OCI-LY7 (cell line): ENCODE results near the gene CCDC169. TPM values are rescaled to one million over a fixed set of nuclear protein-coding genes. Genes with fewer than 3 reads are reported as not detected.

Source experiments
- BruUV-seq: library from RNA; stranded (reverse); fragments of 400-500 nt; replicated peaks from 2 replicates; lab custom pipeline; 2021; lab: Mats Ljungman, UMichigan
- CTCF ChIA-PET: fragments of 300-600 bp; sonication (Branson Sonifier 250); formaldehyde crosslinking; loops from one replicate; lab custom pipeline; 2022; ENCODE audit warnings: antibody characterized with exemption; ENCODE audit not compliant: unreplicated experiment; lab: Charles Lee
- POLR2A ChIA-PET: fragments of 300-600 bp; sonication (Branson Sonifier 250); formaldehyde crosslinking; loops from one replicate; lab custom pipeline; 2022; ENCODE audit warnings: antibody characterized with exemption; lab: Charles Lee
- DNase-seq: peaks from one replicate; pipeline ENCODE4 v3.0.0-alpha.2; 2015; ENCODE audit warnings: low spot score
- H2AFZ ChIP-seq: fragments of 200-600 bp; sonication (generic), shearing (Covaris generic); 2 replicates; pipeline ENCODE4 v1.6.1; 2014; ENCODE audit warnings: mild to moderate bottlenecking, antibody characterized with exemption, low read length, moderate library complexity
- H3K27ac ChIP-seq: fragments of 200-600 bp; sonication (generic); 2 replicates; pipeline ENCODE4 v1.5.1; 2014; ENCODE audit warnings: mixed run types, low read depth, mild to moderate bottlenecking, moderate library complexity, low read length, inconsistent platforms; ENCODE audit not compliant: poor library complexity, severe bottlenecking
- H3K36me3 ChIP-seq: fragments of 200-600 bp; sonication (generic); 2 replicates; pipeline ENCODE4 v1.6.1; 2014; ENCODE audit warnings: mild to moderate bottlenecking, antibody characterized with exemption, low read length, moderate library complexity, mixed read lengths; ENCODE audit not compliant: insufficient read depth
- H3K4me1 ChIP-seq: fragments of 200-600 bp; sonication (generic); 2 replicates; pipeline ENCODE4 v1.5.1; 2014; ENCODE audit warnings: mild to moderate bottlenecking, low read length; ENCODE audit not compliant: insufficient read depth, poor library complexity, severe bottlenecking
- H3K4me2 ChIP-seq: fragments of 200-600 bp; sonication (generic); 2 replicates; pipeline ENCODE4 v1.6.1; 2014; ENCODE audit warnings: mild to moderate bottlenecking, low read length
- H3K4me3 ChIP-seq: fragments of 200-600 bp; sonication (generic); 2 replicates; pipeline ENCODE4 v1.5.1; 2014; ENCODE audit warnings: mild to moderate bottlenecking, low read depth, low read length; ENCODE audit not compliant: poor library complexity, severe bottlenecking
- H3K79me2 ChIP-seq: fragments of 200-600 bp; sonication (generic); 2 replicates; pipeline ENCODE4 v1.6.1; 2016; ENCODE audit warnings: low read depth, mild to moderate bottlenecking, low read length, moderate library complexity, mixed read lengths; ENCODE audit not compliant: insufficient read depth
- H3K9me2 ChIP-seq: fragments of 200-600 bp; sonication (generic); 2 replicates; pipeline ENCODE4 v1.6.1; 2016; ENCODE audit warnings: mild to moderate bottlenecking, low read length, mixed read lengths; ENCODE audit not compliant: insufficient read depth
- H3K9me3 ChIP-seq: fragments of 200-600 bp; sonication (generic); 2 replicates; pipeline ENCODE4 v1.6.1; 2014; ENCODE audit warnings: mild to moderate bottlenecking, mixed run types, low read length, mixed read lengths
- H4K20me1 ChIP-seq: fragments of 200-600 bp; sonication (generic); 2 replicates; pipeline ENCODE4 v1.6.1; 2014; ENCODE audit warnings: mild to moderate bottlenecking, antibody characterized with exemption, low read length, moderate library complexity, mixed read lengths; ENCODE audit not compliant: insufficient read depth
- EZH2phosphoT487 ChIP-seq: fragments of 200-600 bp; sonication (generic); IDR thresholded peaks from 2 replicates; pipeline ENCODE4 v1.6.1; 2018; ENCODE audit warnings: low read depth, borderline replicate concordance, mild to moderate bottlenecking, mixed run types, antibody characterized with exemption, low read length, moderate library complexity, mixed read lengths
- intact Hi-C: fragments of 100-400 bp; cut with micrococcal nuclease; formaldehyde crosslinking; loops from one replicate; pipeline ENCODE4 v1.10.0; 2022; ENCODE audit not compliant: unreplicated experiment
- total RNA-seq, 2 experiments: library from RNA; depleted of rRNA in 1 of 2; stranded (reverse); fragments of >200 nt in 1 of 2; shearing (Covaris generic) in 1 of 2; gene quantifications; 2 replicates each; pipeline ENCODE4 v1.2.3, GENCODE V29; 2014 to 2022
- TF ChIP-seq, protein P1 (sequence below): fragments of 200-600 bp; sonication (generic); conservative IDR thresholded peaks from 2 replicates; pipeline ENCODE4 v1.5.1; 2014; ENCODE audit warnings: mild to moderate bottlenecking, antibody characterized with exemption, low read length, moderate library complexity, mixed read lengths

Gene CCDC169
- total RNA-seq, 2 experiments from 2014 or later = not detected

DNA sequence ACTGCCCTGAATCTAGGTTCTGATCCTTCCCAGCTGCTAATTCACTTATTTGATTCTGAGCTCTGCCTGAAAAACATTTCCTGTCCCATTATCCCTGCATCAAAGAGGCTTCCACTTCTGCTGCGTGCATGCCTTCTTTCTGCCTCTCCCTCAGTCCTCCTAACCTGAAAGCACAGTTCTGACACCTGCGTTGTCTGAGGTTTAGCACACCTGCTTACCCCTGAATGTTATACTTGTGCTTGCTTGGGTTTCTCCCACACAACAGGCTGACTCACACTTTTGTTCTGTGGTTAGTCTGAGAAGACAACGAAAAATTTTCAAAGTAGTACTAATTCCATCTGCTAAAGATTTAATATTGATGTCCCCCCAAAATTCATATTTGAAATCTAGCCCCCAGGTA, 80.2 kb downstream of the CCDC169 start:
- H2AFZ ChIP-seq = no peak overlapping the region
- ChIA-PET CTCF (no interaction called here), POLR2A (no interaction called here)
- H3K9me2 ChIP-seq = no peaks in the 10 kb centered on the region
- no peak overlapping the region for H3K4me3 ChIP-seq
- H4K20me1 ChIP-seq = no peaks in the 10 kb centered on the region
- intact Hi-C loops = no loop called here
- no TSS peak for BruUV-seq
- H3K9me3 ChIP-seq = no peaks in the 10 kb centered on the region
- H3K4me2 ChIP-seq = no peak overlapping the region
- no peak for TF ChIP-seq EZH2phosphoT487
- TF ChIP-seq, protein P1, sequence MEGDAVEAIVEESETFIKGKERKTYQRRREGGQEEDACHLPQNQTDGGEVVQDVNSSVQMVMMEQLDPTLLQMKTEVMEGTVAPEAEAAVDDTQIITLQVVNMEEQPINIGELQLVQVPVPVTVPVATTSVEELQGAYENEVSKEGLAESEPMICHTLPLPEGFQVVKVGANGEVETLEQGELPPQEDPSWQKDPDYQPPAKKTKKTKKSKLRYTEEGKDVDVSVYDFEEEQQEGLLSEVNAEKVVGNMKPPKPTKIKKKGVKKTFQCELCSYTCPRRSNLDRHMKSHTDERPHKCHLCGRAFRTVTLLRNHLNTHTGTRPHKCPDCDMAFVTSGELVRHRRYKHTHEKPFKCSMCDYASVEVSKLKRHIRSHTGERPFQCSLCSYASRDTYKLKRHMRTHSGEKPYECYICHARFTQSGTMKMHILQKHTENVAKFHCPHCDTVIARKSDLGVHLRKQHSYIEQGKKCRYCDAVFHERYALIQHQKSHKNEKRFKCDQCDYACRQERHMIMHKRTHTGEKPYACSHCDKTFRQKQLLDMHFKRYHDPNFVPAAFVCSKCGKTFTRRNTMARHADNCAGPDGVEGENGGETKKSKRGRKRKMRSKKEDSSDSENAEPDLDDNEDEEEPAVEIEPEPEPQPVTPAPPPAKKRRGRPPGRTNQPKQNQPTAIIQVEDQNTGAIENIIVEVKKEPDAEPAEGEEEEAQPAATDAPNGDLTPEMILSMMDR = no peak
- H3K79me2 ChIP-seq = no peaks in the 10 kb centered on the region
- H3K4me1 ChIP-seq = no peaks in the 10 kb centered on the region
- H3K36me3 ChIP-seq = no peaks in the 10 kb centered on the region
- DNase-seq = no peak
- no peak overlapping the region for H3K27ac ChIP-seq

DNA sequence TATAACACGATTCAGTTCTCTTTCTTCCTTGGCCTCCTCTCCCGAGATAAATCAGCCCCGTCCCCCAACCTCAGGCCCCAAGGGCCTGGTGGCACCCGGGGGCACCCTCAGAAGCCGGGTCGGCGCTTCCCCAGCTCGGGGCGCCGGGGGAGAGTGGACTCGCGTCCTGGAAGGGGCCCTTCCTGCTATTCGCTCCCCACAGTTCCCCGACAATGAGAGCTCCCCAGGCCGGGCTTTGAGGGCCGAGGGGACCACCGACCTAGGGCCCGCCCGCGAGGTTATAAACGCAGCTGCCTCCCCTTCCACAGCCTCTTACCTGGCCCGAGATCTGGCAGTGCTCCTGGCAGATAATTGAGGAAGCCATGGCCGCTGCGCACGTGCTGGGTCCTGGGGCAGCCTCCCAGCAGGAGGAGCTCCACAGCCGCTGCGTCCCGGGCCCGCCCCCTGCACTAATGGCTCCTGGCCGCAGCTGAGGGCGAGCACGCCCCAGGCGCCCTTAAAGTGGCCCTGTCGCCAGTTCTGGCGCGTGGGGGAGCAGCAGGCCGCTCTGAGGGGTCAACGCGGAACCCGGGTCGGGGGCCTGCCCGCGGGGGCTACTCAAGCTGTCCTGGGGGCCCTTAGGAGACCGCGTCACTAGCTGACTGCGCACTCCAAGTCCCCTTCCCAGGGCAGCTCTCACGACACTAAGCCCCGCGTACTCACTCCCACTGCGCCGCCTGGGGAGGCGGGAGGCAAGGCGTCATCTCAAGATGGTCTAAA, 83.3 kb downstream of the CCDC169 start, which contains the start of gene SOHLH2:
Gene SOHLH2 (minus strand): TSS at position 394 of the 759 bp plus-strand sequence. CDS start 30 bp downstream, at position 364.
- H3K4me2 ChIP-seq = no peak within 1 kb of the TSS
- POLR2A ChIA-PET = interaction anchor here (0.6 kb wide), 1 partner anchor 452 kb away, joined by 3 read pairs; no protein-coding TSS in a partner anchor
- intact Hi-C loops = no loop called here
- no peak within 1 kb of the TSS for H2AFZ ChIP-seq
- H3K4me1 ChIP-seq = no peaks in the 10 kb centered on the region
- no peak for TF ChIP-seq EZH2phosphoT487
- TF ChIP-seq, protein P1 = no peak
- no peak within 1 kb of the TSS for H3K4me3 ChIP-seq
- no peaks in the 10 kb centered on the region for H3K9me2 ChIP-seq
- H4K20me1 ChIP-seq = no peaks in the 10 kb centered on the region
- H3K36me3 ChIP-seq = no peaks in the 10 kb centered on the region
- no peaks in the 10 kb centered on the region for H3K79me2 ChIP-seq
- no peak within 1 kb of the TSS for H3K27ac ChIP-seq
- BruUV-seq = no TSS peak
- CTCF ChIA-PET = no interaction called here
- DNase-seq = no peak
- no peaks in the 10 kb centered on the region for H3K9me3 ChIP-seq

DNA sequence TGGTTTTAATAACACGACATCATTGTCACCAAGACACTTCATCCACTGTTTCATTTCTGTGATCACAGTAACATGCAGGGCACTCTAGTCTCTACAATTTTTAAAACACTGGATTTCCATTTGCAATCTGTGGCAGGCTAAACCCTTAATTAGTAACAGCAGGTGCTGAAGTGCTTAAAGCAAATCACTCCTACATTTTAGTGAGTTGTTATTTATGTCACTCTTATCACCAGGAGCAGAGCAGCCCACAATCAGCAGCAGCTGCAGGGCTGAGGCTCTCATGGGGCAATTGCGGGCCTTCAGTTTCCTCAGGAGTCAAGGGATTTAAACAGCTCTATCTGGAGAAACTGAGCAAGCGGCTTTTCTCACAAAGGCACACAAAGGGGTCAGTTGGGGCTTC, 84.8 kb downstream of the CCDC169 start:
- Histone ChIP-seq H3K9me2 (no peaks in the 10 kb centered on the region), H3K36me3 (no peaks in the 10 kb centered on the region), H3K9me3 (no peaks in the 10 kb centered on the region), H3K27ac (no peak overlapping the region), H2AFZ (no peak overlapping the region), H4K20me1 (no peaks in the 10 kb centered on the region), H3K4me1 (no peaks in the 10 kb centered on the region), H3K4me2 (no peak overlapping the region), H3K79me2 (no peaks in the 10 kb centered on the region), H3K4me3 (no peak overlapping the region)
- no TSS peak for BruUV-seq
- CTCF ChIA-PET = no interaction called here
- DNase-seq = no peak
- intact Hi-C loops = no loop called here
- no peak for TF ChIP-seq EZH2phosphoT487
- TF ChIP-seq, protein P1 = no peak
- POLR2A ChIA-PET = interaction anchor here (0.6 kb wide), 1 partner anchor 111 kb away, joined by 3 read pairs; no protein-coding TSS in a partner anchor
